ENCODE measurements around the gene CD79A.
"Not testable (repeated sequence)": the region's sequence is repeated elsewhere in the genome, so short reads cannot be mapped to it uniquely, and the experiment has no call there.

The CD79A gene

GRCh38 chr19:41912899-41913537, 35.9 kb downstream of the CD79A start:
- no peak for DNase-seq
- in situ Hi-C loops (cut with HindIII; ENCODE audit: low pct_ligation_motif_present, low pct_unique_long_range_greater_than_20kb, low sequenced_read_pairs): no loop called here

GRCh38 chr19:41913538-41914423, 36.7 kb downstream of the CD79A start:
- DNase-seq: no peak
- in situ Hi-C loops (cut with HindIII; ENCODE audit: low pct_ligation_motif_present, low pct_unique_long_range_greater_than_20kb, low sequenced_read_pairs): no loop called here

GRCh38 chr19:41914424-41914834, 37.4 kb downstream of the CD79A start:
- in situ Hi-C loops (cut with HindIII; ENCODE audit: low pct_ligation_motif_present, low pct_unique_long_range_greater_than_20kb, low sequenced_read_pairs); DNase-seq: not testable (repeated sequence)

- no peak for DNase-seq
- in situ Hi-C loops (cut with HindIII; ENCODE audit: low pct_ligation_motif_present, low pct_unique_long_range_greater_than_20kb, low sequenced_read_pairs): no loop called here
Measured at GRCh38 chr19:41915021-41915775, 38.1 kb downstream of the CD79A start.

- in situ Hi-C loops (cut with HindIII; ENCODE audit: low pct_ligation_motif_present, low pct_unique_long_range_greater_than_20kb, low sequenced_read_pairs): no loop called here
- DNase-seq: no peak
Measured at GRCh38 chr19:41915776-41916414, 38.8 kb downstream of the CD79A start.

- in situ Hi-C loops (cut with HindIII; ENCODE audit: low pct_ligation_motif_present, low pct_unique_long_range_greater_than_20kb, low sequenced_read_pairs): no loop called here
- no peak for DNase-seq
Measured at GRCh38 chr19:41917676-41918075, 40.6 kb downstream of the CD79A start.

GRCh38 chr19:41918095-41918494, 41.0 kb downstream of the CD79A start:
- in situ Hi-C loops (cut with HindIII; ENCODE audit: low pct_ligation_motif_present, low pct_unique_long_range_greater_than_20kb, low sequenced_read_pairs): no loop called here
- DNase-seq: no peak

- DNase-seq: no peak
- in situ Hi-C loops (cut with HindIII; ENCODE audit: low pct_ligation_motif_present, low pct_unique_long_range_greater_than_20kb, low sequenced_read_pairs): no loop called here
Measured at GRCh38 chr19:41918653-41919244, 41.7 kb downstream of the CD79A start.

- in situ Hi-C loops (cut with HindIII; ENCODE audit: low pct_ligation_motif_present, low pct_unique_long_range_greater_than_20kb, low sequenced_read_pairs): no loop called here
- DNase-seq: no peak
Measured at GRCh38 chr19:41919948-41920712, 43.1 kb downstream of the CD79A start.

GRCh38 chr19:41920882-41921576, 44.0 kb downstream of the CD79A start:
- no peak for DNase-seq
- in situ Hi-C loops (cut with HindIII; ENCODE audit: low pct_ligation_motif_present, low pct_unique_long_range_greater_than_20kb, low sequenced_read_pairs): no loop called here

- in situ Hi-C loops (cut with HindIII; ENCODE audit: low pct_ligation_motif_present, low pct_unique_long_range_greater_than_20kb, low sequenced_read_pairs): no loop called here
- DNase-seq: no peak
Measured at GRCh38 chr19:41921577-41922576, 44.8 kb downstream of the CD79A start.

- no peak for DNase-seq
- in situ Hi-C loops (cut with HindIII; ENCODE audit: low pct_ligation_motif_present, low pct_unique_long_range_greater_than_20kb, low sequenced_read_pairs): no loop called here
Measured at GRCh38 chr19:41922585-41922984, 45.5 kb downstream of the CD79A start.

- no peak for DNase-seq
- in situ Hi-C loops (cut with HindIII; ENCODE audit: low pct_ligation_motif_present, low pct_unique_long_range_greater_than_20kb, low sequenced_read_pairs): no loop called here
Measured at GRCh38 chr19:41923045-41923788, 46.1 kb downstream of the CD79A start.

GRCh38 chr19:41924151-41925145, 47.4 kb downstream of the CD79A start:
- in situ Hi-C loops (cut with HindIII; ENCODE audit: low pct_ligation_motif_present, low pct_unique_long_range_greater_than_20kb, low sequenced_read_pairs): no loop called here
- DNase-seq: no peak
